WTC11 (cell line): ENCODE data around the gene SMARCE1. TPM values are rescaled to one million over a fixed set of nuclear protein-coding genes. Genes with fewer than 3 reads are reported as not detected.

Source experiments
- ATAC-seq: fragments of 200-7000 bp; cut with Tn5 transposase; 2 replicates; pipeline ENCODE4 v1.10.0; 2021; ENCODE audit warnings: mild to moderate bottlenecking, moderate library complexity
- CTCF ChIA-PET: fragments of 300-600 bp; sonication (Branson Sonifier 250); formaldehyde crosslinking; loops from one replicate; lab custom pipeline; 2021; ENCODE audit warnings: antibody characterized with exemption; lab: Charles Lee
- POLR2A ChIA-PET: fragments of 350-600 bp; sonication (Branson Sonifier 250); formaldehyde crosslinking; loops from one replicate; lab custom pipeline; 2021; ENCODE audit warnings: antibody characterized with exemption; lab: Charles Lee
- DNase-seq: peaks from one replicate; pipeline ENCODE4 v3.0.0; 2021; ENCODE audit warnings: low spot score
- H3K27ac Mint-ChIP-seq: 2 replicates; pipeline ENCODE4 v1.8.0; 2021; ENCODE audit warnings: mixed read lengths
- H3K27me3 Mint-ChIP-seq: 2 replicates; pipeline ENCODE4 v1.8.0; 2021; ENCODE audit warnings: low read depth, mild to moderate bottlenecking, moderate library complexity, mixed read lengths
- H3K36me3 Mint-ChIP-seq: 2 replicates; pipeline ENCODE4 v1.8.0; 2021; ENCODE audit warnings: mixed read lengths
- H3K4me1 Mint-ChIP-seq: 2 replicates; pipeline ENCODE4 v1.8.0; 2022; ENCODE audit warnings: mixed read lengths
- H3K4me3 Mint-ChIP-seq: 2 replicates; pipeline ENCODE4 v1.8.0; 2021; ENCODE audit warnings: mild to moderate bottlenecking, moderate library complexity, mixed read lengths
- H3K9me3 Mint-ChIP-seq: 2 replicates; pipeline ENCODE4 v1.8.0; 2021; ENCODE audit warnings: mixed read lengths
- ATF3 ChIP-seq: sonication (generic); formaldehyde crosslinking; conservative IDR thresholded peaks from 2 replicates; pipeline ENCODE4 v1.8.1; 2022; ENCODE audit warnings: mild to moderate bottlenecking, missing genetic modification reagents
- CREB1 ChIP-seq: sonication (generic); formaldehyde crosslinking; IDR thresholded peaks from 2 replicates; pipeline ENCODE4 v1.8.0; 2023; ENCODE audit warnings: mild to moderate bottlenecking, missing genetic modification reagents
- E2F1 ChIP-seq: sonication (generic); formaldehyde crosslinking; IDR thresholded peaks from 2 replicates; pipeline ENCODE4 v1.8.0; 2022; ENCODE audit warnings: mild to moderate bottlenecking, missing genetic modification reagents
- EMX1 ChIP-seq: fragments of 250-450 bp; sonication (Bioruptor Pico); IDR thresholded peaks from 2 replicates; pipeline ENCODE4 v1.8.0; 2021; ENCODE audit warnings: mild to moderate bottlenecking
- FOXJ3 ChIP-seq: sonication (generic); formaldehyde crosslinking; IDR thresholded peaks from 2 replicates; pipeline ENCODE4 v1.9.0; 2021; ENCODE audit warnings: missing genetic modification reagents, mild to moderate bottlenecking, borderline replicate concordance
- GABPB1 ChIP-seq: sonication (generic); formaldehyde crosslinking; IDR thresholded peaks from 2 replicates; pipeline ENCODE4 v1.8.1; 2023; ENCODE audit warnings: mild to moderate bottlenecking, missing genetic modification reagents
- GTF2I ChIP-seq: fragments of 250-450 bp; sonication (Bioruptor Pico); conservative IDR thresholded peaks from 2 replicates; pipeline ENCODE4 v1.4.0; 2021; ENCODE audit warnings: mild to moderate bottlenecking
- JAZF1 ChIP-seq: fragments of 250-450 bp; sonication (Bioruptor Pico); IDR thresholded peaks from 2 replicates; pipeline ENCODE4 v1.9.0; 2021; ENCODE audit warnings: moderate library complexity, mild to moderate bottlenecking, inconsistent platforms
- NFYB ChIP-seq: sonication (generic); formaldehyde crosslinking; conservative IDR thresholded peaks from 2 replicates; pipeline ENCODE4 v1.8.0; 2022; ENCODE audit warnings: low read depth, missing genetic modification reagents
- NR1H2 ChIP-seq: sonication (generic); formaldehyde crosslinking; IDR thresholded peaks from 2 replicates; pipeline ENCODE4 v1.9.0; 2021; ENCODE audit warnings: mild to moderate bottlenecking, moderate library complexity, missing genetic modification reagents
- NR3C1 ChIP-seq: sonication (generic); formaldehyde crosslinking; conservative IDR thresholded peaks from 2 replicates; pipeline ENCODE4 v1.8.1; 2023; ENCODE audit warnings: low read depth, mild to moderate bottlenecking, missing genetic modification reagents
- PRDM15 ChIP-seq: sonication (generic); formaldehyde crosslinking; IDR thresholded peaks from 2 replicates; pipeline ENCODE4 v1.8.0; 2022; ENCODE audit warnings: missing genetic modification reagents
- ZBTB43 ChIP-seq: sonication (generic); formaldehyde crosslinking; IDR thresholded peaks from 2 replicates; pipeline ENCODE4 v1.8.1; 2023; ENCODE audit warnings: mild to moderate bottlenecking, missing genetic modification reagents
- ZNF396 ChIP-seq: fragments of 250-450 bp; sonication (Bioruptor Pico); IDR thresholded peaks from 2 replicates; pipeline ENCODE4 v1.8.0; 2021; ENCODE audit warnings: mild to moderate bottlenecking, moderate library complexity, borderline replicate concordance
- total RNA-seq: library from RNA; stranded (reverse); gene quantifications from 3 replicates; pipeline ENCODE4 v1.2.3, GENCODE V29; 2021
- TF ChIP-seq, protein P1 (sequence below): sonication (generic); formaldehyde crosslinking; conservative IDR thresholded peaks from 2 replicates; pipeline ENCODE4 v1.8.1; 2023; ENCODE audit warnings: mild to moderate bottlenecking, low read depth, missing genetic modification reagents, moderate library complexity
- TF ChIP-seq, protein P2 (sequence below): fragments of 250-450 bp; sonication (Bioruptor Pico); IDR thresholded peaks from 2 replicates; pipeline ENCODE4 v1.9.0; 2021; ENCODE audit warnings: mild to moderate bottlenecking

The SMARCE1 gene
- total RNA-seq, 1 experiment from 2014 or later = 109 TPM

DNA sequence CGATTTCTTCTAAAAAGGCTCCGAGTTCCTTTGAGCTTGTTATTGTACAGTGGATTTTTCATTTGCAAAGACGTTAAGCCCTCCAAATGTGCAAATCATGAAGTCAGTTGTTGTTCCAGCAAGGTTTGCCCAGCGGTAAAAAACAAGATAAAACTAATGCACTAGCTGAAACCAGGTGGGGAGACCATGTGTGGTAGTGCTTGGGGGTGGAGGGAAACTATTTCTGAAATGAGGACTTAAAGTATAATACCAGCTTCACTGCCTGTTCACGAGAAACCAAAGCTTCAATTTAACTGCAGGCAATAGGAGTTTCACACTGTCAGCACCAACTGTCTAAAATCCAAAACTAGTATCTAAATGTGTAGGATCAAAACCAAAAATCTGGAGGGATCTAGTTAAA is 22.3 kb downstream of the SMARCE1 start:
- Mint-ChIP-seq H3K27me3 (no peaks in the 10 kb centered on the region), H3K4me3 (no peak overlapping the region), H3K36me3 (peaks cover 24% of the 10 kb centered on the region), H3K27ac (peak overlapping the region; percentile 34; the same call in 1 of the 2 replicates), H3K4me1 (peaks cover 15% of the 10 kb centered on the region)
- no peak for ATAC-seq
- TF ChIP-seq ZNF396 (CRISPR knock-in tag) = no peak
- TF ChIP-seq GTF2I (CRISPR knock-in tag) = no peak
- TF ChIP-seq GABPB1 (CRISPR knock-in tag) = no peak
- TF ChIP-seq, protein P1, sequence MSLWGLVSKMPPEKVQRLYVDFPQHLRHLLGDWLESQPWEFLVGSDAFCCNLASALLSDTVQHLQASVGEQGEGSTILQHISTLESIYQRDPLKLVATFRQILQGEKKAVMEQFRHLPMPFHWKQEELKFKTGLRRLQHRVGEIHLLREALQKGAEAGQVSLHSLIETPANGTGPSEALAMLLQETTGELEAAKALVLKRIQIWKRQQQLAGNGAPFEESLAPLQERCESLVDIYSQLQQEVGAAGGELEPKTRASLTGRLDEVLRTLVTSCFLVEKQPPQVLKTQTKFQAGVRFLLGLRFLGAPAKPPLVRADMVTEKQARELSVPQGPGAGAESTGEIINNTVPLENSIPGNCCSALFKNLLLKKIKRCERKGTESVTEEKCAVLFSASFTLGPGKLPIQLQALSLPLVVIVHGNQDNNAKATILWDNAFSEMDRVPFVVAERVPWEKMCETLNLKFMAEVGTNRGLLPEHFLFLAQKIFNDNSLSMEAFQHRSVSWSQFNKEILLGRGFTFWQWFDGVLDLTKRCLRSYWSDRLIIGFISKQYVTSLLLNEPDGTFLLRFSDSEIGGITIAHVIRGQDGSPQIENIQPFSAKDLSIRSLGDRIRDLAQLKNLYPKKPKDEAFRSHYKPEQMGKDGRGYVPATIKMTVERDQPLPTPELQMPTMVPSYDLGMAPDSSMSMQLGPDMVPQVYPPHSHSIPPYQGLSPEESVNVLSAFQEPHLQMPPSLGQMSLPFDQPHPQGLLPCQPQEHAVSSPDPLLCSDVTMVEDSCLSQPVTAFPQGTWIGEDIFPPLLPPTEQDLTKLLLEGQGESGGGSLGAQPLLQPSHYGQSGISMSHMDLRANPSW (CRISPR knock-in tag) = no peak
- no peak for TF ChIP-seq FOXJ3 (CRISPR knock-in tag)
- TF ChIP-seq NR3C1 (CRISPR knock-in tag) = no peak
- no peak for TF ChIP-seq NFYB (CRISPR knock-in tag)
- TF ChIP-seq EMX1 = no peak
- no peak for TF ChIP-seq E2F1 (CRISPR knock-in tag)
- TF ChIP-seq PRDM15 (CRISPR knock-in tag) = no peak
- TF ChIP-seq ZBTB43 (CRISPR knock-in tag) = no peak
- TF ChIP-seq, all 79 proteins: peak for 0
- DNase-seq = no peak
- POLR2A ChIA-PET = interaction anchor here (0.9 kb wide), 1 partner anchor 10 kb away, joined by 3 read pairs; no protein-coding TSS in a partner anchor
- no peaks in the 10 kb centered on the region for H3K9me3 Mint-ChIP-seq
- CTCF ChIA-PET = interaction anchor here (1.1 to 2.7 kb wide), 3 partner anchors 10 to 226 kb away, joined by 3 to 23 read pairs (median 3); no protein-coding TSS in a partner anchor

GRCh38 chr17:40623419-40624210 is 24.0 kb downstream of the SMARCE1 start:
- no peak overlapping the region for H3K4me3 Mint-ChIP-seq
- no peak for ATAC-seq
- no peaks in the 10 kb centered on the region for H3K27me3 Mint-ChIP-seq
- H3K9me3 Mint-ChIP-seq = no peaks in the 10 kb centered on the region
- H3K4me1 Mint-ChIP-seq = peaks cover 15% of the 10 kb centered on the region
- TF ChIP-seq CREB1 (no peak), E2F1 (CRISPR knock-in tag) (no peak), ATF3 (CRISPR knock-in tag) (no peak), JAZF1 (CRISPR knock-in tag) (no peak), NR1H2 (CRISPR knock-in tag) (no peak)
- TF ChIP-seq, protein P2, sequence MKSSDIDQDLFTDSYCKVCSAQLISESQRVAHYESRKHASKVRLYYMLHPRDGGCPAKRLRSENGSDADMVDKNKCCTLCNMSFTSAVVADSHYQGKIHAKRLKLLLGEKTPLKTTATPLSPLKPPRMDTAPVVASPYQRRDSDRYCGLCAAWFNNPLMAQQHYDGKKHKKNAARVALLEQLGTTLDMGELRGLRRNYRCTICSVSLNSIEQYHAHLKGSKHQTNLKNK (CRISPR knock-in tag) = no peak
- no peak for DNase-seq
- peaks cover 9% of the 10 kb centered on the region for H3K36me3 Mint-ChIP-seq
- no peak overlapping the region for H3K27ac Mint-ChIP-seq
- POLR2A ChIA-PET = interaction anchor here (0.5 kb wide), 1 partner anchor 340 kb away, joined by 4 read pairs; no protein-coding TSS in a partner anchor
- CTCF ChIA-PET = interaction anchor here (2.7 kb wide), 1 partner anchor 8 kb away, joined by 23 read pairs; no protein-coding TSS in a partner anchor
